Muscle layer of colon (tissue), 2 donors: ENCODE measurements around the gene SPEG.

Experiments
- H3K27ac ChIP-seq: one replicate; pipeline ENCODE4 v1.7.0; 2013; ENCODE audit warnings: low read depth, mild to moderate bottlenecking, low read length, moderate library complexity
- H3K27me3 ChIP-seq, 2 donors: one replicate each; pipeline ENCODE4 v1.7.0; 2013; ENCODE audit warnings: low read length in 2 of 2, mild to moderate bottlenecking in 2 of 2; ENCODE audit not compliant: insufficient read depth in 2 of 2, control insufficient read depth in 1 of 2
- H3K36me3 ChIP-seq: one replicate; pipeline ENCODE4 v1.7.0; 2013; ENCODE audit warnings: mild to moderate bottlenecking, low read length; ENCODE audit not compliant: insufficient read depth
- H3K4me1 ChIP-seq: one replicate; pipeline ENCODE4 v1.7.0; 2013; ENCODE audit warnings: mild to moderate bottlenecking, low read length; ENCODE audit not compliant: insufficient read depth
- H3K4me3 ChIP-seq, 2 donors: one replicate each; pipeline ENCODE4 v1.7.0; 2013; ENCODE audit warnings: low read length in 2 of 2, low read depth in 1 of 2, mild to moderate bottlenecking in 1 of 2, moderate library complexity in 1 of 2
- H3K9ac ChIP-seq: one replicate; pipeline ENCODE4 v1.7.0; 2013; ENCODE audit warnings: low read length
- H3K9me3 ChIP-seq: one replicate; pipeline ENCODE4 v1.7.0; 2013; ENCODE audit warnings: mild to moderate bottlenecking, low read length
- donor health status: abdominal sarcoma.
- donor health status: Adenocarcinoma of cecum.

Gene SPEG

DNA sequence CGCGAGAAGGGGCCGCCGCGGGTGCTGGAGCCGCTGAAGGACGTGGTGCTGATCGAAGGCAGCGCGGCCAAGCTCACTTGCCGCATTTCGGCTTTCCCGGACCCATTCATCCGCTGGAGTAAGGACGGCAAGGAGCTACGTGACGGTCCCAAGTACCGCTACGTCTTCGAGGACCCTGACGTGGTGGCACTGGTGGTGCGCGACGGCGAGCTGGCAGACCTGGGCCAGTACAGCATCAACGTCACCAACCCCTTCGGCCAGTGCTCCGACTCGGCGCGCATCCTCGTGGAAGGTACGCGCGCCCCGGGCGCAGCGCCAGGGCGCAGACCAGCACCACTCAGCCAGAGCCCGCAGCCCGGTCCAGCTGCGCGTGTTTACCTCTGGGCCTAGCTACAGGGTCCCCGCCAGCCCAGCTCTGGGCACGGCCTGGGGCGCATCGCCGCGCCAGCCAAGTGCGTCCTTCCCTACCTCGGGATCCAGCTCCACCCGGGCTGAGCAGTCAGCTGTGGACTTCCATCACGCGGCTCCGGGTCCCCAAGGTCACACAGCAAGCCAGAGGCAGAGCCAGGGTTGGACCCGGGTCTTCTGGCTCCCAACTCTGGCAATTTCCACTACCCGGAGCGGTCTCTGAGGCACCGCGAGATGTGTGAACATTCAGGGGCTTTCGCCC is 62.3 kb downstream of the SPEG start:
- H3K4me3 ChIP-seq: peak overlapping the region; percentile 36 to 83
- H3K4me1 ChIP-seq: peaks cover 39% of the 10 kb centered on the region
- no peaks in the 10 kb centered on the region for H3K27me3 ChIP-seq
- H3K36me3 ChIP-seq: peaks cover 10% of the 10 kb centered on the region
- peak overlapping the region; percentile 66 for H3K9ac ChIP-seq
- H3K9me3 ChIP-seq: no peaks in the 10 kb centered on the region
- H3K27ac ChIP-seq: peak overlapping the region; percentile 95

DNA sequence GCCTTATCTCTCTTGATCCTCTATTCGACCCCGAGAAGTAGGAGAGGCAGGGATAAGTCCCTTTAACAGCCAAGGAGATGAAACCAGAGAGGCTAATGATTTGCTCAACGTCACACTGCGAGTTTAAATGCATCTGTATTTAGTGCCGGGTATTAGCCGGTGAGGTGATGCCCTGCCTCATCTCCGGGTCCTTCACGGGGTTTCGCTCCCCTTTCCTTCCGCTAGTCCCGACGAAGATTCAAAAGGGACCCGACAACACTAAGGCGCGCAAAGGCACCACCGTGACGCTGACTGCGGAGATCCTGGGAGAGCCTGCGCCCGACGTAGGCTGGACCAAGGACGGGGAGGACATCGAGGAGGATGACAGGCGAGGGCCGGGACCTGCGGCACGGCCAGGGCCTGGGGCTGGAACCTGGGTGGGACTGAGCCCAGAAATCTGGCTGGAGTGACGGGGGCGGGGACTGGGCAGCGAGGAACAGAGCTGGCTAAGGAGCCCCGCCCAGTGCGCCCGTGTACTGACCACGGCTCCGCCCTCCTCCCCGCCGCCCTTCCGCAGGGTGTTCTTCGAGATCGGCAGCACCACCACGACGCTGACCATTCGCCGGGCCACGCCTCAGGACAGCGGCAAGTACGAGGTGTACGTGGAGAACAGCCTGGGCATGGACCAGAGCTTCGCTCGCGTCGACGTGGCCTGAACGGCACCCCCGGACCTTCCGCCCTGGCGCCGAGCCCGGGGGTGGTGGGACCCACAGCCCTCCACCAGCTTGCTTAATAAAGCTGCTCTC is 63.0 kb downstream of the SPEG start:
- Histone ChIP-seq H3K27ac (peak overlapping the region; percentile 95), H3K9me3 (no peaks in the 10 kb centered on the region), H3K36me3 (peaks cover 9% of the 10 kb centered on the region), H3K4me3 (peak overlapping the region; percentile 56 to 83), H3K9ac (peak overlapping the region; percentile 89), H3K27me3 (no peaks in the 10 kb centered on the region), H3K4me1 (peaks cover 39% of the 10 kb centered on the region)

DNA sequence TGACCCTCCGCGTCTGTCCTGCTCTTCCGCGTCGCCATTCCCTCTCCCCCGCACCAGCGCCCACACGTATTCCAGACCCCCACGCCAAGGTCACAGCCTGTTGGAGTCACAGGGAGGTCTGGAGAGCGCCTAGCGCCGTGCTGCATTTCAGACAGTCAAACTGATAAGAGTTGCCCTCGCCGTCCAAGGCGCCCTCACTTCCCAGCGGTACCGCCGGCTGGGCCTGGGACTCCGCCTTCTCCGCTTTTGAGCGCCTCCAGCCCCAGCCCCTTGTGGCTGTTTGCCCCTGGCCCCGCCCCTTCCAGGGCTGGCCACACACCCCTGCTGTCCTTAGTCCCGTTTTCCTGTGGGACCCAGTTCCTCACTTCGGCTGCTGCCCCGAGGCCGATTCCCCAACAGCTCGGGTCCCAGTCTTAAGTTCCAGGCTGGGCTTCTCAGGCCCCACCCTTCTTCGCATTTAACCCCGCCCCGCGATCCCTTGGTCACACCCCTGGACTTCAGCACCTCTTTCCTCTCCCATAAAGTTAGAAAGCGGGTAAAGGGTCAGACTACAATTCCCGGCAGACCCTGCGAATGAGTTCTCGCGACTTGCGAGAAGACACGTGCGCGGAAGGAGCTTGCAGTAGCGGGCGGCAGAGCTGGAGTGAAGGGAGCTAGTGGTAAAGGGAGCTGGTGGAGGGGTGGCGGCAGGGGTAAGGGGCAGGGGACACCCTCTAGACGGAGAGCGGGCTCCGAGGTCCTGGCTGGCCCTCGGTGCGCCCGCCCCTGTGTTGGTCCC is 63.8 kb downstream of the SPEG start, which contains the start of gene GMPPA:
Gene GMPPA (plus strand): TSS at position 612 of the 778 bp plus-strand sequence. CDS start 1,085 bp downstream, outside the sequence.
- Histone ChIP-seq H3K27me3 (no peaks in the 10 kb centered on the region), H3K4me1 (peaks cover 39% of the 10 kb centered on the region), H3K27ac (peak within 1 kb of the TSS; percentile 95), H3K9ac (peak within 1 kb of the TSS; percentile 89), H3K36me3 (peaks cover 13% of the 10 kb centered on the region), H3K9me3 (no peaks in the 10 kb centered on the region), H3K4me3 (peak within 1 kb of the TSS; percentile 56 to 83)

DNA sequence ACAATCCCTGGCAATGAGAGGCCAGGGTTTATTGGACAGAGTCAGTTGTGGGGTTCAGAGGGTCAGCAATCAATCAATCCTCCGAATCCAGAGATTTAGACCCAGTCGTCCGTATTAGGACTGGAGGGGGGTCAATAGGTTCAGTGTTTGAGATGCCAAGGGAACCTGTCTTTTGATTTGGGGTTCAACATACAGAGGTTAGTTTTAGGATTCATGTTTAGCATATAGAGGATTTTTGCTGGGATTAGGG is 64.3 kb downstream of the SPEG start:
- H3K4me1 ChIP-seq: peaks cover 39% of the 10 kb centered on the region
- H3K9ac ChIP-seq: peak overlapping the region; percentile 89
- H3K9me3 ChIP-seq: no peaks in the 10 kb centered on the region
- peak overlapping the region; percentile 95 for H3K27ac ChIP-seq
- no peaks in the 10 kb centered on the region for H3K27me3 ChIP-seq
- H3K4me3 ChIP-seq: peak overlapping the region; percentile 49 to 83
- peaks cover 18% of the 10 kb centered on the region for H3K36me3 ChIP-seq

DNA sequence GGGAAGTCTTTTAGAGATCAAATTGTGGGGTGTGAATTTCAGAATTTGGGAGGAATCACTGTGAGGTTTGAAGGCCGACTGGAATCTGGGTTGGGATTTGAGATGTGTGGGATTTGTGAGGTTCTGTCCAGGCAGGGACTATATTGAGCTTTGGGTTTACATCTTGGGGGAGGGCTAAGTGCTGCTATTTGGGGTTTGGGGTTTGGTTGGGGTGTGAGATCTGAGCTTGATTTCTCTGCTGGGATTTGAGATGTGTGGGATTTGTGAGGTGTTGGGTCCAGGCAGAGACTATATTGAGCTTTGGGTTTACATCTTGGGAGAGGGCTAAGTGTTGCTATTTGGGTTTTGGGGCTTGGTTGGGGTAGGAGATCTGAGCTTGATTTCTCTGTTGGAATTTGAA is 64.9 kb downstream of the SPEG start:
- Histone ChIP-seq H3K4me3 (peak overlapping the region in 1 of 2 donors; percentile 83), H3K9ac (no peak overlapping the region), H3K9me3 (no peaks in the 10 kb centered on the region), H3K4me1 (peaks cover 39% of the 10 kb centered on the region), H3K27me3 (no peaks in the 10 kb centered on the region), H3K36me3 (peaks cover 24% of the 10 kb centered on the region), H3K27ac (no peak overlapping the region)

DNA sequence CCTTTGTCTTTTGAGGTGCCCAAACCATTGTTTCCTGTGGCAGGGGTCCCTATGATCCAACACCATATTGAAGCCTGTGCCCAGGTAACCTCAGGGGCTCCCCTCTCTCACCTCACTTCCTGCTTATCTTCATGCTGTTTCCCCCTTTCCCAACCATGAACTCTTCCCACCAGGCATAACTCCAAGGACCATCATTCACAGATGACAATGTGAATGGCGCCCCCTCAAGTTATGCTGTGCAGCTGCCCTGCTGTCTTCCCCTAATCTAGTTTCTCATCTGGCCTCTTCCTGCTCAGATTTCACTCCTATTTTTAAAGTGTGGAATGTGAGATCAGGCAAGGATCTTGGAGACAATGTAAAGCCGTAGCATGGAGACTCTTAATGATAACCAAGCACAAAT is 65.5 kb downstream of the SPEG start:
- no peaks in the 10 kb centered on the region for H3K9me3 ChIP-seq
- no peak overlapping the region for H3K9ac ChIP-seq
- H3K4me3 ChIP-seq: no peak overlapping the region
- no peak overlapping the region for H3K27ac ChIP-seq
- H3K27me3 ChIP-seq: no peaks in the 10 kb centered on the region
- peaks cover 35% of the 10 kb centered on the region for H3K4me1 ChIP-seq
- peaks cover 30% of the 10 kb centered on the region for H3K36me3 ChIP-seq

DNA sequence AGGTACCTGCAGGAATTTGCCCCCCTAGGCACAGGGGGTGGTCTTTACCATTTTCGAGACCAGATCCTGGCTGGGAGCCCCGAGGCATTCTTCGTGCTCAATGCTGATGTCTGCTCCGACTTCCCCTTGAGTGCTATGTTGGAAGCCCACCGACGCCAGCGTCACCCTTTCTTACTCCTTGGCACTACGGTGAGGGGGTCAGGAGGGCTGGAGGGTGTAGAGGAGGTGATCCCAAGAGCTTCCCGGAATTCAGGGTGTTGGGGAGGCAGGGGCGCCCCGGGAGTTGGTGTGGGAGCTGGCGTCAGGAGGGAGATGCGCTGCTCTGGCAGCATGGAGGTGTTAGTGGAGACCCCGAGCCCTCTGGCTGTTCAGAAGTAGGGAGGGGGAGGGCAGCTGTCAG is 67.2 kb downstream of the SPEG start:
- Histone ChIP-seq H3K27me3 (no peaks in the 10 kb centered on the region), H3K4me3 (no peak overlapping the region), H3K36me3 (peaks cover 43% of the 10 kb centered on the region), H3K27ac (no peak overlapping the region), H3K9ac (no peak overlapping the region), H3K4me1 (peaks cover 20% of the 10 kb centered on the region), H3K9me3 (no peaks in the 10 kb centered on the region)

DNA sequence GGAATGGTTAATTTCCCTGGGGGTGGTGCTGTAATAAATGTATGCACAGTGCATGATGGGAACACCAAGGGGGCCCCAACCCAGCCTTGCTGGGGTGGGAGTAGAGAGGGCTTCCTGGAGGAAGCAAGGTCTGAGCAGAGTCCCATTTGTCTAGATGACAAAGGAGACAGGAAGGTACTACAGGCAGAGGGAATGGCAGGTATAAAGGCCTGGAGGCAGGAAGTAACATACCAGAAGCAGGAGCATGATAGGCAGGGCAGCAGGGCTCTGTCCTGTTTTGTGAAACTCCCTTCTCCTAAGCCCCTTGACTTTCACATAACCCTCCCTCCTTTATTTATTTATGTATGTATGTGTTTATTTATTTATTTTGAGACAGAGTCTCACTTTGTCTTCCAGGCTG is 68.0 kb downstream of the SPEG start:
- Histone ChIP-seq H3K27ac (no peak overlapping the region), H3K9ac (no peak overlapping the region), H3K9me3 (no peaks in the 10 kb centered on the region), H3K4me3 (no peak overlapping the region), H3K27me3 (no peaks in the 10 kb centered on the region), H3K36me3 (peaks cover 43% of the 10 kb centered on the region), H3K4me1 (peaks cover 12% of the 10 kb centered on the region)

DNA sequence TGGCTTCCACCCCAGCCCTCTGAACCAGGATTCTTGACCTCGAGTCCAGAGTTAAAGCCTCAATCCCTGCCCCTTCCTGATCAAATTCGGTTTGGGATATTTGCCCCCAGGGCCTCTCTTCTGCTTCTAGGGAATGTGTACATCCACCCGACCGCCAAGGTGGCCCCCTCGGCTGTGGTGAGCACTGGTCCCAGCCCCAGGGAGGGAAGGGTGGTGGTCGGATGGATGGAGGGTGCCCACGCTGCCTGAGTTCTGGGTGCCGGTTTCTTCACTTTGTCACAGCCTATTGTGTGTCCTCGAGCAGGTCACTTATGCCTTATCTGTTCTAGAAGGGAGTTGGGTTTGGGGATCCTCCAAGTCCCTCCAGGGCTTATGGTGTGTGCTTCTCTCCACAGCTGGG is 70.9 kb downstream of the SPEG start:
- peaks cover 43% of the 10 kb centered on the region for H3K36me3 ChIP-seq
- peaks cover 0 to 6% of the 10 kb centered on the region in 2 donors for H3K27me3 ChIP-seq
- peaks cover 13% of the 10 kb centered on the region for H3K4me1 ChIP-seq
- no peak overlapping the region for H3K27ac ChIP-seq
- H3K4me3 ChIP-seq: no peak overlapping the region
- H3K9ac ChIP-seq: no peak overlapping the region
- H3K9me3 ChIP-seq: no peaks in the 10 kb centered on the region

DNA sequence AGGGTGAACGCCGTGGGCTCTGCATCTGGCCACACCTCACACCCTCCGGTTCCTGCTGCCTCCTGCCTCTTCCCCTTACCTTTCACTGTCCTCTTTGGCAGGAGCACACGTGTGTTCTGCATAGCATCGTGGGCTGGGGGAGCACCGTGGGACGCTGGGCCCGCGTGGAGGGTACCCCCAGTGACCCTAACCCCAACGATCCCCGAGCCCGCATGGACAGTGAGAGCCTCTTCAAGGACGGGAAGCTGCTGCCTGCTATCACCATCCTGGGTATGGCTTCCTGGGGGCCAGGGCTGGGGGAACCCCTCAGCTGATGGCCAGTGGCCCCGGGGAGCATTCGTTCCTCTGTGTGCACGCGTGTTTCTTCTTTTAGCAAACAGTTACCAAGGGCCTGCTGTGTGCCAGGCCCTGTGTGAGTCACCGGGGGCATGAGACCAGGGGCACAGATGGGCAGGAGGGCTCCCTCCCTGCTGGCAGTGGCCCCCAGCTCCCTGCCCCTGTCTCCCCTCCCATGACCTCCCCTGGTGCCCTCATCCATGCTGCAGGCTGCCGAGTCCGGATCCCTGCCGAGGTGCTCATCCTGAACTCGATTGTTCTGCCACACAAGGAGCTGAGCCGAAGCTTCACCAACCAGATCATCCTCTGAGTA is 71.6 kb downstream of the SPEG start:
- Histone ChIP-seq H3K4me3 (no peak overlapping the region), H3K36me3 (peaks cover 43% of the 10 kb centered on the region), H3K27ac (no peak overlapping the region), H3K9ac (no peak overlapping the region), H3K9me3 (no peaks in the 10 kb centered on the region), H3K4me1 (peaks cover 13% of the 10 kb centered on the region), H3K27me3 (peaks cover 0 to 11% of the 10 kb centered on the region in 2 donors)
